ENCODE measurements around the gene GLT1D1.

The GLT1D1 gene

DNA sequence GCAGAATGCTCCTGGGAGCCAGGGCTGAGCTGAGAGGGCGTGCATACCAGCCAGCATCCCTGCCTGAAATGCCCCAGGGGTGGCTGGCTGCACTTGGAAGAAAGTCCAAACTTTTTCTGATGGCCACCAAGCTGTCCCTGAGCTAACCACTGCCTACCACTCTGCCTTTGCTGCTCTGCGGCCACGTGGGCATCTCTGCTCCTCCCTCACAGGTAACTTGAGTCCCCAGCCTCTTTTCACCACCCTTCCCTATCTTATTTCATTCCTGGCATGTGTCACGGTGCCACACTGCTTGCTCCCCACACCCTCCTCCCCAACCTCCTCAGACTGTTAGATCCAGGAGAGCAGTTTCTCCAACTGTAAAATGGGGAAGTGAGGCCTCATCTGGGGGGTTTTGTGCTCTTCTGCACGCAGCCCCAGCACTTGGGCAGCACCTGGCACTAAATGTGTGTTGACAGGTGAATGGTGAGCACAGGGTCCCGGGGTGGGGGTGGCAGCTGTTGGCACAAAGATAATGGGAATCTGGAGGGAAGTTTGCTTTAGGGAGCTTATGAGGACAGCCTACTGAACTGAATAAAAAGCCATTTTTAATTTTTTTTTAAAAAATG lies 113.0 kb downstream of the GLT1D1 start:
- DNase-seq (ENCODE audit: low read depth in 2 of 2): no peak

DNA sequence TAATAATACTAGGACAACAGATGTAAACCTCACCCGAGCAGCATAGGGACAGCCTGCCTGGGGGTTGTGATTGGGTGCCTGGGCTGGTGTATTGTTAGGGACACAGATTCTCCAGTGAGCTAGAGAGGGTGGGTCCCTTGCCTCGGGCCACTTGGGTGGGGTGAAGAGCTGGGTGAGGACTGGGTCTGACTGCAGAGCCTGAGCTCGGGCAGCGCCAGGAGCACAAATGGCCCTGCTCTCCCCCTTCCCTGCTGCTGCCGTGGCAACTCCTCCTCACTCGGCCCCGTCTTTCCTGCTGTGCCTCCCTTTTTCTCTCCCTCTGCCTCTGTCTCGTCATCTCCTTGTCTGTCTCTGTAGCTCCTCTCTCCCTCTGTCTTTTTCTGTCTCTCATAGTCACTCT lies 115.4 kb downstream of the GLT1D1 start:
- DNase-seq (ENCODE audit: low read depth in 2 of 2): no peak

GRCh38 chr12:128969480-128970055 lies 116.3 kb downstream of the GLT1D1 start:
- DNase-seq (ENCODE audit: low read depth in 2 of 2): peak in 1 of 2 donors; percentile 14

- DNase-seq (ENCODE audit: low read depth in 2 of 2): no peak
Observed at GRCh38 chr12:128970110-128970509, 116.8 kb downstream of the GLT1D1 start.

GRCh38 chr12:128970941-128971340 lies 117.7 kb downstream of the GLT1D1 start:
- DNase-seq (ENCODE audit: low read depth in 2 of 2): no peak

DNA sequence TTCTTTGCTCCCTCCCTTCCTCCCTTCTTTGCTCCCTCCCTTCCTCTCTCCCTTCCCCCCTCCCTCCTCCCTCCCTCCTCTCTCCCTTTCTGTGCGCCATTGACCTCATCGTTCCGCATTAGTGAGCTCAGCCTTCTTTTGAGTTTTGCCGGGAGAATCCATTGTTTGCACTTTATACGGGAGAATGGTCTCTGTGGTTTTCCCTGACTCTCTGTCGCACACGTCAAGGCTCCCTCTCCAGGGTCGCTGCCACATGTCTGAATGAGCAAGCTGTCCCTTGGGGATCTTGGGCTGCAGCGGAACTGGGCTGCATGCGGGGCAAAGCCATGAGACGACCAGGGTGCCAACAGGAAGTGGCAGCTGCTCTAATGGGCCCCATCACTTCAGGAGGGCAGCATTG lies 118.5 kb downstream of the GLT1D1 start:
- no peak for DNase-seq (ENCODE audit: low read depth in 2 of 2)

DNA sequence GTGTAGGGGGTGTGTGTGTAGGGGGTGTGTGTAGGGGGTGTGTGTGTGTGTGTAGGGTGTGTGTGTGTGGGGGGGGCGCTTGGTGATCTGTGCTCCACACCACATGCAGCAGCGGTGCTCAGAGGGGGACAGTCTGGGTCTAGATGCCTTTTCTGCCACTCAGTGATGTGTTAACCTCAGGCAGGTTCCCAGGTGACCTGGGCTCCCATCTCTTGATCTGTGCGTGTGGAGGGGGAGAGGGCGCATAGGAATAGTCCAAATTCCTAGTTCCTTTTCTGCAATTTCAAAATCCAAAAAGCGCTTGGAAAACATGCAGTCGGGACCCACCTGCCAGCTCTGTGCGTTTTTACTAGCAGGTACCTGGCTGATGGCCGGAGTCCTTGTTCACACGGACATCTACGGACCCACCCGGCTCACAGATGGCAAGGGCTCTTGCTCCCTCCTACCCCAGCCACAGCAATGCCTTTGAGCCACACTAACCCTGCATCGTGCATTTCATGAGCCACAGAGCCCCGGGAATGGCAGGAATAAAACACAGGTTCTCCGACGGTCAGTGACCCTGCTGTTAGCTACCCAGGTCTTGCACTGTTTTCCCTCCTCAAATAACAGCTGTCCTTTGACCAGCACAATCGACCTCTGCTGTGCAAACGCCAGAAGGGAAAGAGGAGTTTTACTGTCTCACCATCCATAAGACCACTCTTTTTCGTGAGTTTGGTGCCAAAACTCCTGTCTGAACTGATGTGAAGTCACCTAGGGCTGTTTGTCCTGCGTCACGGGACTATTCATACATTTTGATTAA lies 120.8 kb downstream of the GLT1D1 start:
- DNase-seq (ENCODE audit: low read depth in 2 of 2): no peak

GRCh38 chr12:128974881-128975280 lies 121.6 kb downstream of the GLT1D1 start:
- no peak for DNase-seq (ENCODE audit: low read depth in 2 of 2)

DNA sequence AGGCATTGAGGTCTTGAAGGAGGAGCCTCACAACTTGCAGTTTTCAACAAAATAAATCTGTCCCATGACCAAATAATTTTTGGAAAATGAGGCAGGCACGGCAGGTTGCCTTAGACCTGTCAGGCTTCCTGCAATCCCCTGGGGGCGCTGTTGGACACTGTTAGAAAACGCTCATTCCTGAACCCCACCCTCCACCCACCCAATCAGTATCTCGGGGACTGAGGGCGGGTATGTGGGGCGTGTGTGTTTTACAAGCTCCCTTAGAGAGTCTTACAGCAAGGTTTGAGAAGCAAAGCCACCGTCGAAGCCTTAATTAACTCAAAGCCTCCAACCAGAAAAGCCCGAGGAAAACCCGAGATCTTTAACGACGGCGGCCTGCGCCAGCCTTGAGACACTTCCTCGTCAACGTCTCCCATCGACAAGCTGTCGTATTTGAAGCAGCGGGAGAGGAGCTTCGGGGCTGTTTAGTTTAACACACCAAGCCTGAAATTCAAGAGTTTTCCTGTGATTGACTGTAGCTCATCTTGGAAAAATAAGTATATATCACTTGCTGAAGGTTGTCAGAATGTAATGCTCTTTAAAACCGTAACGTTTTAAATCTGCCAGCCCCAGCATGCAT lies 123.0 kb downstream of the GLT1D1 start:
- DNase-seq (ENCODE audit: low read depth in 2 of 2): peak; percentile 12 to 24

- DNase-seq (ENCODE audit: low read depth in 2 of 2): no peak
Observed at GRCh38 chr12:128977441-128977840, 124.2 kb downstream of the GLT1D1 start.

- DNase-seq (ENCODE audit: low read depth in 2 of 2): no peak
Observed at GRCh38 chr12:128978067-128978466, 124.8 kb downstream of the GLT1D1 start.

GRCh38 chr12:128980623-128981022 lies 127.3 kb downstream of the GLT1D1 start:
- DNase-seq (ENCODE audit: low read depth in 2 of 2): no peak

- no peak for DNase-seq (ENCODE audit: low read depth in 2 of 2)
Observed at GRCh38 chr12:128981971-128982533, 128.8 kb downstream of the GLT1D1 start.

GRCh38 chr12:128982933-128983332 lies 129.7 kb downstream of the GLT1D1 start:
- DNase-seq (ENCODE audit: low read depth in 2 of 2): no peak

GRCh38 chr12:128983371-128983770 lies 130.1 kb downstream of the GLT1D1 start:
- DNase-seq (ENCODE audit: low read depth in 2 of 2): no peak

DNA sequence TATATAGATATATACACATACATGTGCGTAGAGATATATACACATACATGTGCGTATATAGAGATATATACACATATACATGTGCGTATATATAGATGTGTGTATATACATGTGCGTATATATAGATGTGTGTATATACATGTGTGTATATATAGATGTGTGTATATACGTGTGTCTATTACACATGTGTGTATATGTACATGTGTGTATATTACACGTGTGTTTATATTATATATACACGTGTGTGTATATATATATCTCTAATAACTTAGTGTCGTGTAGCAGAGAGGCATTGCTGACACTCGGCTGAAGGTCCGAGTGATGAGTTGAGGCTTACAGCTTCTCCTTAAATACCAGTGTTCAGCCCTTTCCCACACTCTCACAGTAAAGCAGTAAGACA lies 133.7 kb downstream of the GLT1D1 start:
- no peak for DNase-seq (ENCODE audit: low read depth in 2 of 2)

GRCh38 chr12:128989287-128989686 lies 136.0 kb downstream of the GLT1D1 start:
- no peak for DNase-seq (ENCODE audit: low read depth in 2 of 2)

DNA sequence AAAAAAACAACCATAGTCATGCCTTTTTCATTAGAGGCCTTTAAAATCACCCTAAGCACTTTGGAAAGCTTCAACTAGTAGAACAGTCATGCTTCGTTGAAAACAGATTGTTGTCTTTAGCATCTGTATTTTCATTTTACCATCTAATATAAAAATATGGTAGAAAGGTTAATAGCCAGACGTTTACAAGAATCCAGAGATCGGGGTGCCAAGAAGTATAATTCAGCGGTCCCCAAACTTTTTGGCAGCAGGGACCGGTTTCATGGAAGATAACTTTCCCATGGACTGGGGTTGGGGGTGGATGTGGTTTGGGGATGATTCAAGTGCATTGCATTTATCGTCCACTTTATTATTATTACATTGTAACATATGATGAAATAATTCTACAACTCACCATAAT lies 138.4 kb downstream of the GLT1D1 start:
- no peak for DNase-seq (ENCODE audit: low read depth in 2 of 2)

GRCh38 chr12:128992116-128992515 lies 138.8 kb downstream of the GLT1D1 start:
- DNase-seq (ENCODE audit: low read depth in 2 of 2): no peak

GRCh38 chr12:128992550-128992949 lies 139.3 kb downstream of the GLT1D1 start:
- DNase-seq (ENCODE audit: low read depth in 2 of 2): no peak

GRCh38 chr12:128994856-128995255 lies 141.6 kb downstream of the GLT1D1 start:
- no peak for DNase-seq (ENCODE audit: low read depth in 2 of 2)

DNA sequence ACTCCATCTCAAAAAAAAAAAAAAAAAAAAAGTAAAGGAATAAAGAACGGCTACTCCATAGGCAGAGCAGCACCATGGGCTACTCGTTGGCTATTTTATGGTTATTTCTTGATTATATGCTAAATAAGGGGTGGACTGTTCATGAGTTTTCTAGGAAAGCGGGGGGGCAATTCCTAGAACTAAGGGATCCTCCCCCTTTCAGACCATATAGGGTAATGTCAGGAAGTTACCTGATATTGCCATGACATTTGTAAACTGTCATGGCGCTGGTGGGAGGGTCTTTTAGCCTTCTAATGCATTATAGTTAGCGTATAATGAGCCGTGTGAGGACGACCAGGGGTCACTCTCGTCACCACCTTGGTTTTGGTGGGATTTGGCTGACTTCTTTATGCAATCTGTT lies 142.3 kb downstream of the GLT1D1 start:
- DNase-seq (ENCODE audit: low read depth in 2 of 2): no peak

All from stimulated activated CD8-positive, alpha-beta memory T cell treated with anti-CD3 and anti-CD28 coated beads, Interleukin-2, amount 100 ng/mL, for 48 hours (primary cell).